Upper lobe of left lung (tissue), 4 donors: ENCODE results near the gene ZBTB47.

Source experiments
- POLR2A ChIP-seq, 4 donors: fragments of 450-650 bp; IDR thresholded peaks; one replicate each; pipeline ENCODE4 v1.5.1; 2016 to 2017; ENCODE audit warnings: antibody characterized with exemption in 4 of 4, mild to moderate bottlenecking in 2 of 4
- POLR2AphosphoS5 ChIP-seq, 2 donors: sonication (generic); formaldehyde crosslinking; IDR thresholded peaks; one replicate each; pipeline ENCODE4 v1.5.1; 2017; ENCODE audit warnings: antibody characterized with exemption in 2 of 2
- TF ChIP-seq, protein P1 (sequence below), 6 experiments: fragments of 450-650 bp in 4 of 6; fragments of 200-600 bp in 2 of 6; sonication (generic) in 2 of 6; IDR thresholded peaks; one replicate each; pipeline ENCODE4 v1.5.1; 2016 to 2019; ENCODE audit warnings: antibody characterized with exemption in 6 of 6

DNA sequence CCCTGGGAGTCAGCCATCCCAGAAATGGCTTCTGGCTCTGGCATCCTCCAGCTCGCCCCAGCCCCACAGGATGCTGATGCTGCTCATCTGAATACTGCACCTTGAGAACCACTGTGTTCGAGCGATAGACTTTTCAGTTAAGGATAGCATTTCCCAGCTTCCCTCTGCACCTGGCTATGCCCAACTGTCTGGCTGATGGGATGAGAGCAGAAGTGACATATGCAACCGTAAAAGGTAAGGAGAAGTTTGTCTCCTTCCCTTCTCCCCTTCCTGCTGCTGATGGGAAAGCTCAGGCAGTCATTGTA, 58.8 kb downstream of the ZBTB47 start:
- TF ChIP-seq POLR2A (IDR thresholded peaks at IDR 0.05), result no peak
- TF ChIP-seq, protein P1, sequence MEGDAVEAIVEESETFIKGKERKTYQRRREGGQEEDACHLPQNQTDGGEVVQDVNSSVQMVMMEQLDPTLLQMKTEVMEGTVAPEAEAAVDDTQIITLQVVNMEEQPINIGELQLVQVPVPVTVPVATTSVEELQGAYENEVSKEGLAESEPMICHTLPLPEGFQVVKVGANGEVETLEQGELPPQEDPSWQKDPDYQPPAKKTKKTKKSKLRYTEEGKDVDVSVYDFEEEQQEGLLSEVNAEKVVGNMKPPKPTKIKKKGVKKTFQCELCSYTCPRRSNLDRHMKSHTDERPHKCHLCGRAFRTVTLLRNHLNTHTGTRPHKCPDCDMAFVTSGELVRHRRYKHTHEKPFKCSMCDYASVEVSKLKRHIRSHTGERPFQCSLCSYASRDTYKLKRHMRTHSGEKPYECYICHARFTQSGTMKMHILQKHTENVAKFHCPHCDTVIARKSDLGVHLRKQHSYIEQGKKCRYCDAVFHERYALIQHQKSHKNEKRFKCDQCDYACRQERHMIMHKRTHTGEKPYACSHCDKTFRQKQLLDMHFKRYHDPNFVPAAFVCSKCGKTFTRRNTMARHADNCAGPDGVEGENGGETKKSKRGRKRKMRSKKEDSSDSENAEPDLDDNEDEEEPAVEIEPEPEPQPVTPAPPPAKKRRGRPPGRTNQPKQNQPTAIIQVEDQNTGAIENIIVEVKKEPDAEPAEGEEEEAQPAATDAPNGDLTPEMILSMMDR (IDR thresholded peaks at IDR 0.05), result no peak
- no peak for TF ChIP-seq POLR2AphosphoS5 (IDR thresholded peaks at IDR 0.05)
